NCI-H1048 (cell line): ENCODE results near the gene ACVR2B.

Experiments
- DNase-seq: peaks from one replicate; lab custom pipeline; 2025; lab: John Stamatoyannopoulos, UW

The ACVR2B gene

DNA sequence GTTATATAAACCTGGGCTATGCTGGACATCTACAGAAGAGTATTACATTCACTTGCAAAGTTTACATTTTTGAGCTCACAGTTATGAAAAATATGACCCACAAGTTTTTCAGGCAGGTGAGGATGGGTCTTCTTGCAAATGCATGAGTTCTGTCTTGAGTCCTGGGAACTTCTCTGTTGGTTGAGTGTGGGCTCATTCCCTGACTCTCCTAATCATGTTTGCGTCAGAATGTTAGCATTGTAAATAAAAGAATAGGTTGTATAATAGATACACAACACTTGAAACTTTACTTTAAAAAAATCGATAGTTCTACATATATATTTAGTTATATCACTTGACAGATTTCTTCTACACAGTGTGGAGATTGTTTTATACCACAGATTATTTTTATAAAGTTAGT lies 35.3 kb downstream of the ACVR2B start:
- no peak for DNase-seq

DNA sequence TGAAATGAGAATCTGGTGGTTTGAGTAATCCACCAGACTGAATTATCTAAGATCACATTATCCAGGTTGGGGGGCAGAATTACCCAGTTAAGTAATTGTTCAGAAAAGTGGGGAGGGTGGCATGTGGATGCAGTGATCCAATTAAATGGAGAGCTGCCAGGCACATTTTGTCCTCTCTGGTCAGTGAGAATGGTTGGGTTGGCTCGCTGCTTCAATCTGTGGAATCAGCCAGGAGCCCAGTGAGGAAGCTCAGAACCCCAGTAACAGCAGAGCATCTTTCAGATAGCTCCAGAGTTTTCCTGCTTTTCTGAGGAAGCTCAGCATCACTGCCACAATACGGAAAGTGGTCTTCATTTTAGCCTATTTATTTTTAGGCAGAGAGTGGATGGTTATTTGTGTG lies 36.1 kb downstream of the ACVR2B start:
- no peak for DNase-seq

DNA sequence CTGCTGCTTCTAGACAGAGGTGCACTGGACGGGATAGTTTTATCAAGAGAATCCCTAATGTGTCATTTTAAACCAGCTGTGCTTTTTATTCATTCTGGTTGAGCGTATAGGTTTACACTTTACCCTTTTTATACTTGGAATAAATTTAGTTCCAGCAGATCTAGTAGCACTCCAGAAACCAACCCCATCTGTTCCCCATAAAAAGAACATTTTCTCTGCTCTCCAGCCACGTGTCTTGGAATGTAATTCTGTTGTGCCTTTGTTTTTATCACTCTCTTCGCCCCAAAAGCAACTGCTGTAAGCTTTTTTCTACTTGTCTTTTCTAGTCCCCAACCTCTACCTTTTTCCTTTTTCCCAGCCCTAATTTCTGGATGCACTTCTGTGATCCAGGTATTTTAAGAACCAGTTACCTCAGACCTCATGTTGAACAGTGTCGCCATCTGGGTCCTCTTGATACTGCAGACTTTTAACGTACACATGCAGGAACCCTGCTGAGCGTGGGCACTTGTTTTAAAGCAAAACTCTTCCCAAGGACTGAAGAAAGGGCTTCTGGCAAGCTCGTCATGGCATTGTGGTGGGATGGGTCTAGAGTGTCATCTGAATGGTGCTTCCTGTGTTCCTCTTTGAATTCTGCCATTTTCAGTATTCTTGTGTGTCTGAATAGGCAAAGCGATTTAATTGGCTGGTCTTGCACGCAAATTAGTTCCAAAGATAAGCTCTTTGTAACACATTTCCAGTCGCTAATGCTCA lies 36.8 kb downstream of the ACVR2B start:
- no peak for DNase-seq

DNA sequence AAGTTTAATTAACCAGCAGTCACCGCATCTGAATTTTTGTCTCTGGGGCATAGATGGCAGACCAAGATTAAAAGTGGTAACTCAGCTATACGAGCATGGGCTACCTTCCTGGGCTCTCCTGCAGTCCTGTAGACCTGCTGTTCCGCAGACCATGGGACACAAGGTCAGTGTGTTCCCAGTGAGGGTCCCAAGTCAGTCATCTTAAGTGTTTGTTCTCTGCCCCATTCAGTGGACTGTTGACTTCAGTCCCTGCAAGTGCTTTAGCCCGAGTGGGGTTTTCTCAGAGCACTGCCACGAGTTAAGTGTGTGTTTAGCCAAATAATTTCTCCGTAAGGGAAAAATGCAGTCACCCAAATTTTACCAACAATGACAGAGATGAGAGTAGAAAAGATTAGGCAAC lies 37.5 kb downstream of the ACVR2B start:
- no peak for DNase-seq

DNA sequence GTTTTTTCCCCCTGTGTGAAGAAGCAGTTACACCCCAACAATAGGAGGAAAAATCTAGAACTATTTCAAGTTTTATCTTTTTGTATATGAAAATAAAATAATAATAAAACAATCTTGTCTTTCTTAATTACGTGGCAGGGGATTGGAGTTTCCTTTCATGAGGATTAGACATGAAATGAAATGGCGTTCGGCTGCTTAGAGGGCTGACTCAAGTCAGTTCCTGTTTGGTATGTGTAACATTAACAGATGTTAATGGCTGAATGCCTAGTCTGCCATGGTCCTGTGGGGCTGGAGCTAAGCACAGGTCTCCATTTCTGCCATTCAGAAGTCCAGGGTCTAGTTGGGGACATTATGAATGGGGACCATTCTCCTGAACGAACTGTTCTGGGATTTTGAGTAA lies 39.3 kb downstream of the ACVR2B start:
- DNase-seq, result no peak

DNA sequence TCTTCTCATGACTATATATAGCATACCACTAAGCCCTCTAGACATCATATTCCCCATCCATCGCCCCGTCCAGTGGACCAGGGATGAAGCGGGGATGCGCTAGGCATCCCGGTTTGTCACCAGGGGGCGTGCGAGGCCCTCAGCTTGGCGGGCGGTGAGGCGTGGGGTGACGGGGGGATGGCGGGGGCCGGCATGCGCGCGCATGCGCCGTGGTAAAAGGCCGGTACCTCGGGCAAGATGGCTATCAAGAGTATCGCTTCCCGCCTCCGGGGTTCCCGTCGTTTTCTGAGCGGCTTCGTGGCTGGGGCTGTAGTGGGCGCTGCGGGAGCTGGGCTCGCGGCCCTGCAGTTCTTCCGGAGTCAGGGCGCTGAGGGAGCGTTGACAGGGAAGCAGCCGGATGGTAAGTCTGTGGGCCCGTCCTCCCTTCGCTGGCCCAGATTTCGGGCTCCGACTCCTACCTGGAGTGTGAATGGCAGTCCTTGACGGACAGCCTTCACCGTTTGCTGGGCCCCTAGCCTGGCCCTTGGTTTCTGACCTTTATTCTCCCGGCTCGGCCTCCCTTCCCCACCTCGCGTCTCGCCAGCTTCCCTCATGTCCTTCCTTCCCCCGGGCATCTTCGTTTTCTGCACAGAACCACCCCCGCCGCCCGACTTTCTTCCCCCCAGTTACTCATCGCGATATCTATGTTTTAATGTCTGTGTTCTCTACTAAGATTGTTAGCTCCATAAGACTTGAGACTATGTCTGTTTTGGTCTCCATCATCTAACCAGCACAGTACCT lies 42.6 kb downstream of the ACVR2B start, which contains the start of gene EXOG:
TSS of gene EXOG (plus strand) at position 210 of the 780 bp plus-strand sequence. CDS start at position 238, 28 bp downstream.
- DNase-seq, result peak; percentile 68

DNA sequence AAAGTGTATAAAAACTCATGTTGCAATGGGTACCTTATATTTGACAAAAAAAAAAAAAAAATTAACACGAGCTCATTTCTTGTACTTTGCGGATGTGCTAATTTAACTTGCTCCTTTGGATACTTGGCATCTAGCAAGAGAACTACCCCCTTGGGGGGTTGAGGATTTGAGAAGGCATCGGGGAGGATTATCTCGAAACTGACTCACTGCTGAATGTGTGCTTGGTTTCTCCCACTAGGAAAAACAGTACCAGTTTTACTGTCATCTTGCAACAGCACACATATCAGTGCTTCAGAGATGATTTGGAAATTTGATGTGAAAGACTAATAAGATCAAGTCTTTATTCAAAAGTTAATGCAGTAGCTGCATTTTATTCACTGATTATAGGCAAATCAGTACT lies 43.3 kb downstream of the ACVR2B start:
- DNase-seq, result no peak

DNA sequence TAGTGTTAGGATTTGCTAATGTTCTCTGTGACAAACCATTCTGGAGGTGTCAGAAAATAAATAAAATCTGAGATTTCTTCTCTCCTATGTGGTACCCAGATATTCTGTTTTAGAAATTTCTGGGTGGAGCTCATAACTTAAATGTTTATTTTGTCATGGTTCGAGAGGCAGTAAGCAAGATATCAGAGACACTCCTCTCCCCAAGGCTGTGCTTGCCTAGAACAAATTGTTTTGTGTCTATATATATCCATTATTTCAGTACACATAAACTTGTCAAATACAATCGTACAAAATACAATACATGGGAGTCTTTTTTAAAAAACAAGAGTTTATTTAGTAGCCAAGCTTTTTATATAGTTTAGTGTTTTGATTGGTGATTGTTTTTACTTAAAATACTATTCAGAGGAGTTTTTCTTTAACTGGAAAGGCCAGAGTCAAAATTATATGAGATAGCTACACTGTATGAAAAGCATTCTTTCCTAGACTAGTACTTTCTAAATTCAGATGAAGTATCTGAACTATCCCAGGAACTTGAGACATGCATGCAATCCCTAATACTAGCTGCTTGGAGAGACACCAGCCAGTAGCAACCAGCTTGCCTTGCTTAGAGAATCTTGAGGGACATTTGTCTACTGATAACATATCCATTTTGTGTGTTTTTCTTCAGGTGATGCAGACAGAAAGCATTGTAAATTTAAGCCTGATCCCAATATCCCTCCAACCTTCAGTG lies 47.2 kb downstream of the ACVR2B start:
- DNase-seq, result no peak

DNA sequence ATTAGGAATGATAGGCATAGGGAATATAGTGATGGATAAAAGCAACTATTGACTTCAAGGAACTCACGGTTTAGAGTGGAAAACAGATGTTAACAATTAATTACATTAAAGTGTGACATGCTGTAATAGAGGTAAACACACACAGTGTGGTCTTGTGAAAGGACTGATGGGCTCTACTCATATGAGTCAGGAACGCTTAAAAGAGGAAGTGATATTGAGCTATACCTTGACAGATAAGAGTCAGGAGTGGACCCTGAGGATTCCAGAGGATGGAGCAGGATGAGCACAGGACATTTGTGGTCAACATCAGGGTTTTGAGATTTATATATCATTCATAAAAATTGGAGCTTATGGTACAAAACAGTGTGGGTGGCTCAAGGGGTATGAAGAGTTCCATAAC lies 53.4 kb downstream of the ACVR2B start:
- no peak for DNase-seq

DNA sequence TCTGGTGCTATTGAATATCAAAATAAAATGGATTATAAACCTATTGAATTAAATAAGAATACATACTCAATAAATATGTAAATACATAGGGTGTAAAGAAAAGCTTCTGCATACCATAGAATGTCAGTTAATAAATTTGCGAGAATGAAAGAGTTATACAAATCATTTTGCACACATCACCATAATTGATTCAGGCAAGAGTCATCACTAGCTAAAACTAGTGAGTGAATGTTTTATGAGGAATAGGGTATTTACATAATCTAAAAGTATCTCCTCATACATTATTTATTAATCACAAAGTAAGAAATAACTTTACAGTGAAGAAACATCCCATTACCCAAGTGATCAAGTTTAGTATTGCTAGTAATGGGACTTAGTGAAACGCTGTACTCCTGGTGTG lies 56.0 kb downstream of the ACVR2B start:
- DNase-seq, result no peak

DNA sequence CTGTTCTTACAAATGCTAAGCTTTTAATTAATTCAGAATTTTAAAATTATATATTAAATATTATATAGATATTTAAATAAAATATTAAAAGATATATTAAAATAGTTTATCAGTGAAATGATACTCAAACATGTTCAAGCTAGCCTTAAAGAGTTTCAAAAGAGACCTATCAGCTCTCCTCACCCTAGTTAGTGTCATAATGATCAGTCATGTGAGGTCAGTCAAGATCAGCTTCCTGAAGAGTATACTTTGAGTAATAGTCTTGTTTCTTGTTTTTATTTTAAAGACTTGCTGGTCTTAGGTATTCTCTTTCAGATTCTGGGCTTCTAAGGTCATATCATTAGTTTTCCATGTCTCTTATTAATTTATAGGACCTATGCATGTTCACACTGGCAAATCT lies 56.9 kb downstream of the ACVR2B start:
- DNase-seq, result no peak

DNA sequence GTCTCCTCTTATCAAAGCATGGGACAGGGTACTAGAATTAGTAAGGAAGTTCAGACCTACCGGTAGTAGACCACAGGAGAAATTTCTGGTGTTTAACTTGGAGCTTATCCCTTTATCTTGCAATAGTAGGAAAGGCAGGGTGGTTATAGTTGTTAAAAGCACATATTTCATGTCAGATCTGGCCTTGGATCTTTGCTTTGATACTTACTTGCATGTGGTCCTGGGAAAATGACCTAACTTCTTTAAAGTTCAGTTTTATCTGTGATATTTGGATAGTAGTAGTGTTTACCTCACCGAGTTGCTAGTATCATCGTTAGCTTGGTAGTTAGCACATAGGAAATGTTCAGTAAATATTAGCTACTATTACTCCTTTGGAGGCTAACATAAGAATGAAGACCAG lies 57.9 kb downstream of the ACVR2B start:
- DNase-seq, result no peak

DNA sequence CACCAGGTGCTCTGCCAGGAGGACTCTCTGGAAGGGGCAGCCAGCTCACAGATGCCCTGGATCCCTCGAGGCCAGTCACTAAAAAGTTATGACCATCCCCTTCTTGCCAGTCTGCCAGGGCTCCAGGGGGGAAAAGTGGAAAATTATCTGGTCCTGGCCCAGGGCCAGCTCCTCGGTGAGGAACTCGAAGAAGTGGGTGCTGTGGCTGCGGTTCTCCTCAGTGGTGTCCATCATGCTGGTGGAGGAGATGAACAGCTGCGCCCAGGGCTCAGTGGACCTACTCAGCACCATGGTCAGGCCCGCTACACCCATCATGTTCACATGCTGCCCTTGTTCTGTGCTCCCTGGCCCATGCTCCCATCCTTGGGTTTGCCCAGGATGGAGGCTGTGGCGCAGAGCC lies 61.7 kb downstream of the ACVR2B start:
- no peak for DNase-seq

DNA sequence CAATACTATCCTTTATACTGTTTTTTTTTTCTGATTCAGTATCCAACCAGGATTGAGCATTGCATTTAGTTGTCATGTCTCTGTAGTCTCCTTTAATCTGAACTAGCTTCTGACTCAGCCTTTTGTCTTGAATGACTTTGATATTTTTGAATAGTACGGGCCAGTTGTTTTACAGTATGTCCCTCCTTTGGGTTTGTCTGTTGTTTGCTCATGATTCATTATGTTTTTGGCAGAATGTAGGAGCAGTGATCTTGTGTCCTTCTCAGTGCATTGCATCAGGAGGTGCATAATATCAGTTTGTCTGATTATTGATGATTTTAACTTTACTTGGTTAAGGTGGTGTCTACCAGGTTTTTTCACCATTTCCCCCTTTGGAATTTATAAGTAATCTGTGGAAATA lies 63.0 kb downstream of the ACVR2B start:
- DNase-seq, result no peak

DNA sequence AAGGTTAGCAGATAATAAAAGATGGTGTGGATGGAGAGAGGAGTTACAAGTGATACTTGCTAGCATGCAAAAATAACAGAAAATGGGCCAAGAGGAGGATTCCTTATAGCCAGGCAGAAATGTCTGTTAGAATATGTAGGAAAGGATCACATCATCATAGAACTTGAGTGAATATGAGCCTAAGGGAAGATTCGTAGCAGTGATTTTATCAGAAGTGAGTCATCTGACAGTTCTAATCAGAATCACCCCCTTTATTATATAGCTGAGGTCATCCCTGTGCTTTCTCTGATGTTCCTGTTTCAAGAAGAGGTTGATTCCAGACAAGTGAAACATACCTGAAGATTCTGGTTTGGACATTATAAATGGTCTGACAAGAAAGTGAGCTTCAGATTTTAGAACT lies 65.3 kb downstream of the ACVR2B start:
- no peak for DNase-seq

DNA sequence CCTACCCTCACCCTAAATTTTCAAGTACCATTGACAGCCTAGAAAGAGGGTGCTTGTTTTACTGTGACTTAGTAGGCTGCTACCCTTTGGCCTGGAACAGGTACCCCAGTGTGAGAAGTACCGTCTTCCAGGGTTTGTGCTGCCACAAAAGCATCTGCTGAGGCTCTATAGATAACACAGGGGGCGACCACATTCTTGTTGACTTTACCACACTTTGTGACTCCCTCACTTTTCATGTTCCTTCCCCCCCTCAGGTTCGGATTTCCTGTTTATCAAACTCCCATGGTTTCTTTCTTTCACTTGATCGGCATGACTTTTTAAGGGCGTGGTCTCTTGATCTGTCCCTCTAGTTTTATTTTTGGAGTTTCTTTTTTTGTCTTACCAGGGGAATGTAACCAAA lies 66.0 kb downstream of the ACVR2B start:
- no peak for DNase-seq

DNA sequence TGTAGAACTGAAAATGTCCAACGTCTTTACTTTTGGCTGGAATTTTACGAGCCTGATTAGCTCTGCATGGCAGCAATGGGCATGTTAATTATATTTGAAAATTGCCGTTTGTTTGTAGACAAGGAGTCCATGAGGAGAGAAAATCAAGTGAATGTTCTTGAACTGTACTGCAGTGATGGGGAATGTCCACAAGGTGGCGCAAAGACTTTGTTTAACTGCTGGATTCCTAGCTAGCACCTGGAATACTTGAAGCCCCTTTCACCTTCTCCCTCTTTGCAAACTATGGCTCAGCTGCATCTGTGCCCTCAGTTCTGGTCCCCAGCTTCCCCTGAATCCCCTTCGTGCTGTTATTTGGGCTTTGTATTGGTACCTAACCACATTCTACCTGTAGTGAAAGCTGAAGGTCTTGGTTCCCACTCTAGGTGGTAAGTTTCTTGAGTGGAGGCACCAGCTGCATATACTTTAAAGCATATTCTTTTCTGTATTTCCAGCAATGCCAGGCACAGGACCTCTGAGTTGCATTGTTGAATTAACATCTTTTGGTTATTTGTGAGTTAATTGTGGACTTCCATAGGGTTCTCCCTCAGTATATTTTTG lies 67.8 kb downstream of the ACVR2B start:
- DNase-seq, result peak; percentile 20

DNA sequence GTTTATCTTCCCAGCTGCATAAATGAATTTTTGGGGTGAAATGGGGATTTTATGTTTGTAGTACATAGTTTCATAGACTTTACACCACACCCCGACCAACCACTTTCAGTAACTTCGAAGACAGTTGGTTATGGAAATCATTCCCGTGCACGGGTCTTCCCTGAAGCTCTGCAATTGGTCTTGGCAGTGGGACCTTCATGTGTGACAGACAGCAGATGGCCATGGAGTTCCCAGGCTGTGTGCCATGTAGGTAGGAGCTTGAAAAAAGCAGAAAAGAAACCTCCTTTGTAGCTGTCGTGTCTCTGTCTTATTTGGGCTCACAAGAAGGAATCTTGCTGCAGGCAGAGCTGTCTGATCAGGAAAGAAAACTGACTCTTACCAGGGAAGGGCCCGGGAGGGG lies 68.3 kb downstream of the ACVR2B start:
- DNase-seq, result no peak

DNA sequence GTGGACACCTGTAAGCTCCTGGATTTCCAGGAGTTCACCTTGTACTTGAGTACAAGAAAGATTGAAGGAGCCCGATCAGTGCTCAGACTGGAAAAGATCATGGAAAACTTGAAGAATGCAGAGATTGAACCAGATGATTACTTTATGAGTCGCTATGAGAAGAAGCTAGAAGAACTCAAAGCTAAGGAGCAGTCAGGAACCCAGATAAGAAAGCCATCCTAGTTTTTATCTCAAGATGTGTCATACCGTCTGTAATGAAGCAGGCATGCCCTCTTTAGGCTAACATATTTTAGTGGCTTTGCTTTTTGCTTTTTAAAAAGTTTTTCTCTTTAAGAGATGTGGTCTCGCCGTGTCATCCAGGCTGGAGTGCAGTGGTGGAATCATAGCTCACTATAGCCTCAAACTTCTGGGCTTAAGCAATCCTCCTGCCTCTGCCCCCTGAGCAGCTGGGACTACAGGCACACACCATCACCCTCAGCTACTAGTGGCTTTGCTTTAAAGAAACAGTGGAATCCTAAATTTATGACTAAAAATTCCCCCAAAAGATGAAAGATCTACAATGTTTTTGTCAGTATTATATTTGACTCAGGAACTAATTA lies 70.5 kb downstream of the ACVR2B start:
- DNase-seq, result no peak

DNA sequence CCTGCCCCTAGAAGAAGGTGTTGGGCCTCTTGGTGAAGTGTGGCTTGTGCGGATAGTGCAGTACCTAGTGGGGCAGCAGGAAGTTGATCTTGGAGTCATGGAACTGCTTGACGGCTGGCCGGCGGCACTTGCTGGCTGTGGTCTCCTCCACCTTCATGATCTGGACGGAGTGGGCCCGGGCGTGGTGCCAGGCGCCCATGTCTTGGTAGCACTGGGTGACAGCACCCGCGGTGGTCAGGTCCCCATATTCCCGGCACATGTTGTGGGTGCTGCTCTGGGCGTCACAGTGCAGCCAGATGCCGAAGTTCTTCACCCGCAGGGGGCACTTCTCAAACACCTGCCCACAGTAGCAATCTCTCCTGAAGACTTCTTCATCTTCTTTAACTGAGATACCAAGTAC lies 73.1 kb downstream of the ACVR2B start:
- no peak for DNase-seq

DNA sequence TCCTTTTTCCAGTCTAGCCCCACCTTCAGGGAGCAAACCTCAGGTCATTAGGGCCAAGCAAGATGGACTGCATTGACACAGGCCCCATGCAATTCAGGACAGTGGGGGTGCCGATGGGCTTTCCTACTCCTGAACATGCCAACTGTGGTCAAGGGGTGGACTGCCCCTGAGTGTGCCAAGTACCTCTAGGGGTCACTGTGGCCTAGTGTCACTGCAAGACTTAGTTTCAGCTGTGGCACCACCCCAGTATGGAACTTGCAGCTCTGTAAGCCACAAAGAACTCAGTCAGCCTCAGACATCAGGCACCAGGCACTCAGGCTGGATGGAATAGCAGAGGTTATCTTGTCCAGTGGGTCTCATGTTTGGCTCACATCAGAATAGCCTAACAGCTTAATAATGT lies 74.8 kb downstream of the ACVR2B start:
- no peak for DNase-seq

DNA sequence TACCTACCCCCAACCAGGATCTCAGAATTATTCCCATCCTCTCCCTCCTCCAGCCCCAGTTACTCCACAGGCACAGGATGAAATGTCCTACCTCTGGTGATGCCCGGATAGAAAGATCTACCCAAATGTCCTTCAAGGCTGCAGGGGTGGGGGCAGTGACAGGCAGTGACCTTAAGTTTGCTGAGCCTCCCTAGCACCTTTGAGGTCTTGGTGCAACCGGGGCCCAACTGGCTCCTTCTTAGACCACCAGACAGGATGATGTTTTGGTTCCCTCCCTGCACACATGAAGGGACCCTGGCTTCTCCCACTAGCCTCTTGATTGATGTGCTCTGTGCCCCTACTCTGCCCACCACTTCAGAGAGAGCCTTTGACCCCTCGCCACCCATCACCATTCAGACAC lies 78.8 kb downstream of the ACVR2B start:
- DNase-seq, result no peak
